Measurements from ENCODE around the gene SEMA4G.
A peak's percentile ranks its signal among the peaks of the same experiment; 100 is the strongest.

Gene SEMA4G

DNA sequence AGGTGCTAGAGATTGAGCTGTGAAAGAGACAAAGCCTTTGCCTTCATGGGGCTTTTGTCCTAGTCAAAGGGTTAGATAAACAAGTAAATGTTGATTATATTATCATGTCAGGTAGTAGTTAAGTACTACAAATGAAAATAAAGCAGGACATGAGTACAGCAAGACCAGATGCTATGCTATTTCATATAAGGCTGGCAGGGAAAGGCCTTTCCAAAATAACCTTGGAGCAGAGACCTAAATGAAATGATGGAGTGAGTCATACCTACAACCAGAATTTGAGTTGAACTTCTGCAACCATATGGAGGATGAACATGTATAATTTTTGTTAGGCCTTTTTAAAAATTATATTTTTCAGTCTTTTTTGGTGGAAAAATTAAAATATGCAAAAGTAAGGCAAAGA lies 23.6 kb upstream of the SEMA4G start:
- no peaks in the 10 kb centered on the region for H3K4me1 ChIP-seq (ENCODE audit: control insufficient read depth in 1 of 2, insufficient read depth in 2 of 2, low read length in 2 of 2)
- H3K4me3 ChIP-seq (ENCODE audit: low read depth in 1 of 2, low read length in 2 of 2): no peak overlapping the region
- peaks cover 38 to 75% of the 10 kb centered on the region in 2 donors for H3K36me3 ChIP-seq (ENCODE audit: control insufficient read depth in 1 of 2, insufficient read depth in 2 of 2, low read length in 2 of 2)
- no peak overlapping the region for H3K27ac ChIP-seq (ENCODE audit: low read depth, low read length)
- H3K9me3 ChIP-seq (ENCODE audit: control insufficient read depth in 1 of 2, low read length in 2 of 2): no peaks in the 10 kb centered on the region
- no peaks in the 10 kb centered on the region for H3K27me3 ChIP-seq (ENCODE audit: control insufficient read depth in 1 of 2, insufficient read depth in 2 of 2, low read length in 2 of 2)
- H3K9ac ChIP-seq (ENCODE audit: low read depth in 1 of 2, low read length in 2 of 2): no peak overlapping the region

DNA sequence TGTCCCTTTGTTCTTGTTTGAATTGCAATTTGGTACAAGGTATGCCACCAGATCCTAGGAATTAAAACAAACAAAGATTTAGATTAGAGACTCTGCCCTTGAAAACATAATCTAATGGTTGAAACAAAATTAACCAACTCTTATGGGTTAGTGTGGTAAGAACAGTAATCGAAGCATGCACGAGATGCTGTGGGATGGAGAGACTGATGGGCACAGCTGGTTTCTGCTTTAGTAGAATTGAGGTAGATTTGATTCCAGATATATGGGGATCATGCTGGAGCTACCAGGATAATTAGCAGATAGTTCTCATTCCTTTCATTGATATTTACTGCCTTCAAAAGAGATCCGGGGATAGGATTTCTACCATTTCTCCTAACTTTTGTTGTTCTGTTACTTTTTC lies 20.4 kb upstream of the SEMA4G start:
- peaks cover 33 to 65% of the 10 kb centered on the region in 2 donors for H3K36me3 ChIP-seq (ENCODE audit: control insufficient read depth in 1 of 2, insufficient read depth in 2 of 2, low read length in 2 of 2)
- H3K9ac ChIP-seq (ENCODE audit: low read depth in 1 of 2, low read length in 2 of 2): no peak overlapping the region
- H3K9me3 ChIP-seq (ENCODE audit: control insufficient read depth in 1 of 2, low read length in 2 of 2): no peaks in the 10 kb centered on the region
- H3K4me1 ChIP-seq (ENCODE audit: control insufficient read depth in 1 of 2, insufficient read depth in 2 of 2, low read length in 2 of 2): no peaks in the 10 kb centered on the region
- H3K27ac ChIP-seq (ENCODE audit: low read depth, low read length): no peak overlapping the region
- no peak overlapping the region for H3K4me3 ChIP-seq (ENCODE audit: low read depth in 1 of 2, low read length in 2 of 2)
- no peaks in the 10 kb centered on the region for H3K27me3 ChIP-seq (ENCODE audit: control insufficient read depth in 1 of 2, insufficient read depth in 2 of 2, low read length in 2 of 2)

DNA sequence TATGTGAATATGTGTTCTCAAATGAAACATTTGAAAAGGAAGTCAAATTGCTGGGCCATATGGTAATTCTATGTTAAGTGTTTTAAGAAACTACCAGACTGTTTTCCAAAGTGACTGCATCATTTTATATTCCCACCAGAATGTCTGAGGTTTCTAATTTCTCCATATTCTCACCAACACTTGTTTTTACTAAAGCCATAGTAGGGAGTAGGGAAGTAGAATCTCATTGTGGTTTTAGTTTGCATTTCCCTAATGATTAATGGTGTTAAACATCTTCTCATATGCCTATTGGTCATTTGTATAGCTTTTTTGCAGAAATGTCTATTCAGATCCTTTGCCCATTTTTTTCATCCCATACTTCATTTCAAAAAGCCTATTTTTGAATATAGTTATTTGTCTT lies 9.1 kb upstream of the SEMA4G start:
- Histone ChIP-seq H3K27me3 (ENCODE audit: control insufficient read depth in 1 of 2, insufficient read depth in 2 of 2, low read length in 2 of 2) (no peaks in the 10 kb centered on the region), H3K36me3 (ENCODE audit: control insufficient read depth in 1 of 2, insufficient read depth in 2 of 2, low read length in 2 of 2) (peaks cover 9 to 51% of the 10 kb centered on the region in 2 donors), H3K4me3 (ENCODE audit: low read depth in 1 of 2, low read length in 2 of 2) (no peak overlapping the region), H3K9me3 (ENCODE audit: control insufficient read depth in 1 of 2, low read length in 2 of 2) (no peaks in the 10 kb centered on the region), H3K27ac (ENCODE audit: low read depth, low read length) (no peak overlapping the region), H3K9ac (ENCODE audit: low read depth in 1 of 2, low read length in 2 of 2) (no peak overlapping the region), H3K4me1 (ENCODE audit: control insufficient read depth in 1 of 2, insufficient read depth in 2 of 2, low read length in 2 of 2) (no peaks in the 10 kb centered on the region)

DNA sequence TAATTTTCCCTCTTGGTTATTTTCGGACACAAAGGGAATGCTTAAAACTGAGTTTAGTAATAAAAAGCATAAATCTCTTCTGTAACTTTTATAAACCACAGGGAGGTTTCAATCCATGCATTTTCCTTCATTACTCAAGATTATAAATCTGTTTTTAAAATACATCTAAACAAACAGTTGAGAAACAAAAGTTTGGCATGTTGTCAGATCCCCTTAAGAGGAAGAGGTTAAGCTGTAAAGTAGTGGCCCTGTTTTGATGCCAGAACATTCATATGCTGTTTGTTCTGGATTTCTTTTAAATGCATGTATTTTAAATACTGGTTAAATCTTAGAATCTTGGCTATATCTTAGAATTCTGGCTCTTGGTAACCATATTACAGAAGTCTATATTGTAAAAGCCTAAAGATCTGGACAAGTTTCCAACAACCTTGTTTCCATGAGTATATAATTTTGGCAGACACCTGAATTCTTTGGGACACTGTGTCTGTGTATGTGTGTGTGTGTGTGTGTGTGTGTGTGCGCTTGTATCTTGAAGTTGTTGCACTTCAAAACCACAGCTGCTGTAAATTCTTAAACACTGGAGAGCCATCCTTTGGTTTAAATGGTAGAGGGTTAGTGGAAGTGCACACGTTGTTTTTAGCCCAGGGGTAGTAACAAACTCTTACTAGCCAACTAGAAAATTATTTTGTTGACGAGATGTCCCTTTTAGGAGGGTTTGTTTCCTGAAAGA lies 6.8 kb upstream of the SEMA4G start:
- Histone ChIP-seq H3K27me3 (ENCODE audit: control insufficient read depth in 1 of 2, insufficient read depth in 2 of 2, low read length in 2 of 2) (no peaks in the 10 kb centered on the region), H3K36me3 (ENCODE audit: control insufficient read depth in 1 of 2, insufficient read depth in 2 of 2, low read length in 2 of 2) (peaks cover 18 to 49% of the 10 kb centered on the region in 2 donors), H3K9me3 (ENCODE audit: control insufficient read depth in 1 of 2, low read length in 2 of 2) (no peaks in the 10 kb centered on the region), H3K9ac (ENCODE audit: low read depth in 1 of 2, low read length in 2 of 2) (no peak overlapping the region), H3K27ac (ENCODE audit: low read depth, low read length) (no peak overlapping the region), H3K4me1 (ENCODE audit: control insufficient read depth in 1 of 2, insufficient read depth in 2 of 2, low read length in 2 of 2) (no peaks in the 10 kb centered on the region), H3K4me3 (ENCODE audit: low read depth in 1 of 2, low read length in 2 of 2) (no peak overlapping the region)

DNA sequence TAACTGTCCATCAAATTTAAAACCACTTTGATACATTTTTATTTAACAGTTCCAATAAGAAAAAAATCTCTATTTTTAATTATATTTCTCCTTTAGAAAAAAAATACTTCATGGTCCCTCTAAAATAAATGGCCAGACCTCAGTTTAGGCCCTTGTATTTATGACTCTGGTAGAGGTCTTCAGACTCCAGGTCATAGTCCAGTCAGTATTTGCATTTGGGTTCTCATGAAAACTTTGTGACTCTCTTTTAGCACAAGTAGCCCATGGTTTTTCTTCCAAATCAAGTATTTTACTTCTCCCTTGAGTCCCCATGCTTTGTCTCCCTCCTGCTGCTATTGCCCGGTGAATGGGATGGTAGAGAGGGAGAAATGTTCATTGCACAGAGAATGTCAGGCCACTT lies 5.5 kb upstream of the SEMA4G start:
- Histone ChIP-seq H3K4me1 (ENCODE audit: control insufficient read depth in 1 of 2, insufficient read depth in 2 of 2, low read length in 2 of 2) (peaks cover 5 to 10% of the 10 kb centered on the region in 2 donors), H3K9me3 (ENCODE audit: control insufficient read depth in 1 of 2, low read length in 2 of 2) (no peaks in the 10 kb centered on the region), H3K9ac (ENCODE audit: low read depth in 1 of 2, low read length in 2 of 2) (no peak overlapping the region), H3K27ac (ENCODE audit: low read depth, low read length) (no peak overlapping the region), H3K27me3 (ENCODE audit: control insufficient read depth in 1 of 2, insufficient read depth in 2 of 2, low read length in 2 of 2) (no peaks in the 10 kb centered on the region), H3K36me3 (ENCODE audit: control insufficient read depth in 1 of 2, insufficient read depth in 2 of 2, low read length in 2 of 2) (peaks cover 18 to 37% of the 10 kb centered on the region in 2 donors), H3K4me3 (ENCODE audit: low read depth in 1 of 2, low read length in 2 of 2) (no peak overlapping the region)

DNA sequence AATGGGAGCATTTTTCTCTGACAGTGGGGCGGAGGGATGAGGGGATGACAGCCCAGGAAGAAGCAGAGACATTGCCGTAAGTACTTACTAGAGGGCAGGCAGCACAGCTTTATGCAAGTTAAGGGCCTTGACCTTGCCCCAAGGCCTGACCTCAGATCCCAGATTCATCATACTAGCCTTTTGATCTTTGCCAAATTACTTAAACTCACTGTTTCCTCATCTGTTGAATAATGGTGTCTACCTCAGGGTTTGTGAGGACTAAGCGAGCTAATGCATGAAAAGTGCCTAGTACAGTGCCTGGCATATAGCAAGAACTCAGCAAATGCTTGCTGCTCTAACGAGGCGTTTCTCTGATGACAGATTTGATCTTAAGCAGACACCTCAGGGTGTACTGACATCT lies 3.5 kb upstream of the SEMA4G start:
- H3K36me3 ChIP-seq (ENCODE audit: control insufficient read depth in 1 of 2, insufficient read depth in 2 of 2, low read length in 2 of 2): peaks cover 12 to 29% of the 10 kb centered on the region in 2 donors
- H3K27ac ChIP-seq (ENCODE audit: low read depth, low read length): no peak overlapping the region
- H3K4me1 ChIP-seq (ENCODE audit: control insufficient read depth in 1 of 2, insufficient read depth in 2 of 2, low read length in 2 of 2): peaks cover 12 to 18% of the 10 kb centered on the region in 2 donors
- H3K4me3 ChIP-seq (ENCODE audit: low read depth in 1 of 2, low read length in 2 of 2): no peak overlapping the region
- H3K9ac ChIP-seq (ENCODE audit: low read depth in 1 of 2, low read length in 2 of 2): no peak overlapping the region
- no peaks in the 10 kb centered on the region for H3K9me3 ChIP-seq (ENCODE audit: control insufficient read depth in 1 of 2, low read length in 2 of 2)
- no peaks in the 10 kb centered on the region for H3K27me3 ChIP-seq (ENCODE audit: control insufficient read depth in 1 of 2, insufficient read depth in 2 of 2, low read length in 2 of 2)

DNA sequence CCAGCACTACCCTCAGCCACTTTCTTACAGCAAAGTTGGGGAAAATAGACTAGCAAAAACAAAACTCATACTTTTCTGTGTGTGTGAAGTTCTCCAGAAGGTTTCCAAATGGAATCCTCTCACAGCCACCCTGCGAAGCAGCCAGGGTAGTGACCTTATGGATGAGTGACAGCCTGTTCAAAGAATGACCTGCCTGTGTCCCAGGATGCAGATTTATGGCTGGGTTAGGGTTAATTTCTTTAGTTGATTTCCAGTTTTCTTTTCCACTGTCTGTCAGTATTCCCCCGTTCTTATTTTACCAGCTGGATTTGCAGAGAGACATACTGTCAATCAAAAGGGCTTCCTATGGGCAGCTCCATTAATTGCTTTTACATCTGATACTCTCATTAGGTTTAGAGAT lies 2.4 kb upstream of the SEMA4G start:
- H3K4me3 ChIP-seq (ENCODE audit: low read depth in 1 of 2, low read length in 2 of 2): no peak overlapping the region
- no peak overlapping the region for H3K27ac ChIP-seq (ENCODE audit: low read depth, low read length)
- peaks cover 11 to 26% of the 10 kb centered on the region in 2 donors for H3K36me3 ChIP-seq (ENCODE audit: control insufficient read depth in 1 of 2, insufficient read depth in 2 of 2, low read length in 2 of 2)
- H3K4me1 ChIP-seq (ENCODE audit: control insufficient read depth in 1 of 2, insufficient read depth in 2 of 2, low read length in 2 of 2): peaks cover 15 to 25% of the 10 kb centered on the region in 2 donors
- no peak overlapping the region for H3K9ac ChIP-seq (ENCODE audit: low read depth in 1 of 2, low read length in 2 of 2)
- no peaks in the 10 kb centered on the region for H3K27me3 ChIP-seq (ENCODE audit: control insufficient read depth in 1 of 2, insufficient read depth in 2 of 2, low read length in 2 of 2)
- no peaks in the 10 kb centered on the region for H3K9me3 ChIP-seq (ENCODE audit: control insufficient read depth in 1 of 2, low read length in 2 of 2)

DNA sequence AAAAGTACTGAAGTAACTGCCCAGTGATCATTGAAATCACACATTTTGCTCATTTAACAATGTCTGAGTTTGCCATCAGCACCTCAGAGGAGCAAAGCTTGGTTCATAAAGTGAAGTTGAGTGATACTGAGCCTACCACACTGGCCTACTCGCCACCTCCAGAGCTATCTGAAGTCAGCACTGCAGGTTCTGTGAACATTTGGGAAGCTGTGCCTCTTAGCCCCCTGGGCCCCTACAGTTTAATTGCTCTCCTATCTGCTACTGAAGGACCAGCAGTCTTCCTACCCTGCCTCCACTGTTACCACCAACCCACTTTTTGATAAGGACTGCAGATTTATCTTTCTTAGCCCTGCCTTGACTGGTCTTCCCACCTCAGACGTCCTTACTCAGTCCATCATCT lies 2.0 kb upstream of the SEMA4G start:
- Histone ChIP-seq H3K4me3 (ENCODE audit: low read depth in 1 of 2, low read length in 2 of 2) (no peak overlapping the region), H3K27ac (ENCODE audit: low read depth, low read length) (no peak overlapping the region), H3K36me3 (ENCODE audit: control insufficient read depth in 1 of 2, insufficient read depth in 2 of 2, low read length in 2 of 2) (peaks cover 8 to 22% of the 10 kb centered on the region in 2 donors), H3K4me1 (ENCODE audit: control insufficient read depth in 1 of 2, insufficient read depth in 2 of 2, low read length in 2 of 2) (peaks cover 20 to 29% of the 10 kb centered on the region in 2 donors), H3K9ac (ENCODE audit: low read depth in 1 of 2, low read length in 2 of 2) (no peak overlapping the region), H3K27me3 (ENCODE audit: control insufficient read depth in 1 of 2, insufficient read depth in 2 of 2, low read length in 2 of 2) (no peaks in the 10 kb centered on the region), H3K9me3 (ENCODE audit: control insufficient read depth in 1 of 2, low read length in 2 of 2) (no peaks in the 10 kb centered on the region)

DNA sequence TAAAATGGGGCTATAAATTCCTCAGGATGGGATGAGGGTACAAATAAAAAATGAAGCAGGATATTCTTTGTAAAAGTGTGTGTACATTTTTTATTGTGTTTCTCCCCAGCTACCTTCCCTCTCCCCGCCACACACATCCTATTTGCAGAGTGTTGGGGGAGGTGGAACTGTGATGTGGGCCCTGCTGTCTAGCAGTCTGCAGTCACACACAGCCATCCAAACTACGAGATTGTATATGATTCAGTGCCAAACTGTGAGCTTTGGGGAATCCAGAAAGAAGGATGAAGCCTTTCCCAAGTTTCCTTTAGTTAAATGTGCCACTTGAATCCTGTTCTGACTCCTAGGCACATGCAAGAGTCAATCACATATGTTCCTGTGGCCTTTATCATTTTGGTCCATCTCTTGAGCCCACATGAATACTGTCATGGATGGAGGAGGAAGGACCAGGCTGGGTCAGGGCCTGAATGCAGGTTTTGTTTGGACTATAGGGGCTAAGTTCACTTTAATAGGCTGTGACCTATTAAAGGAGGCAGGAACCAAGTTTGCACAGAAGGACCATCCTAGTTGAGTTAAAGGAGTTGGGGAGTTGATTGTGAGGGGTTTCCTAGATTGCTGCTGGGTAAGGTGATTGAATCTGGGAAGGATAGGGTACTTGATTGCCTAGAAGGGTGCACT lies 1.1 kb upstream of the SEMA4G start:
- Histone ChIP-seq H3K27ac (ENCODE audit: low read depth, low read length) (no peak overlapping the region), H3K9me3 (ENCODE audit: control insufficient read depth in 1 of 2, low read length in 2 of 2) (no peaks in the 10 kb centered on the region), H3K9ac (ENCODE audit: low read depth in 1 of 2, low read length in 2 of 2) (peak overlapping the region in 1 of 2 donors; percentile 67), H3K4me3 (ENCODE audit: low read depth in 1 of 2, low read length in 2 of 2) (peak overlapping the region; percentile 76 to 79), H3K4me1 (ENCODE audit: control insufficient read depth in 1 of 2, insufficient read depth in 2 of 2, low read length in 2 of 2) (peaks cover 28 to 35% of the 10 kb centered on the region in 2 donors), H3K27me3 (ENCODE audit: control insufficient read depth in 1 of 2, insufficient read depth in 2 of 2, low read length in 2 of 2) (no peaks in the 10 kb centered on the region), H3K36me3 (ENCODE audit: control insufficient read depth in 1 of 2, insufficient read depth in 2 of 2, low read length in 2 of 2) (peaks cover 16 to 26% of the 10 kb centered on the region in 2 donors)

DNA sequence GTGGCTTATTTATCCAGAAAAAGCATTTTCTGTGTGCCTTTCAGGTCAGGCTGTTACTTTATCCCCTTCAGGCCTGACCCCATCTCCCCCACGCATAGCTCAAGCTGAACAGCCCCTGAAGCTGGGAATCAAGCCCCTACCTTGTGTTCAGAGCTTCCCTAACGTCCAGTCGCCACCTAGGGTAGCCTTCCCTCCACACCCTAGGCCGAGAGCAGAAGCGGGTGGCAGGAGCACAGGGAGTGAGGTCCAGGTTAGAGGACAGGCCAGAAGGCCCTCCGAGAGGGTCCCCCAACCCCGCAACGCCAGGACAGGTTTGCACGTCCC lies 479 bp upstream of the SEMA4G start:
- H3K4me1 ChIP-seq (ENCODE audit: control insufficient read depth in 1 of 2, insufficient read depth in 2 of 2, low read length in 2 of 2): peaks cover 29 to 35% of the 10 kb centered on the region in 2 donors
- peaks cover 16 to 33% of the 10 kb centered on the region in 2 donors for H3K36me3 ChIP-seq (ENCODE audit: control insufficient read depth in 1 of 2, insufficient read depth in 2 of 2, low read length in 2 of 2)
- no peak overlapping the region for H3K27ac ChIP-seq (ENCODE audit: low read depth, low read length)

More for the DNA sequence above, 479 bp upstream of the SEMA4G start:
- Histone ChIP-seq H3K27me3 (ENCODE audit: control insufficient read depth in 1 of 2, insufficient read depth in 2 of 2, low read length in 2 of 2) (no peaks in the 10 kb centered on the region), H3K9me3 (ENCODE audit: control insufficient read depth in 1 of 2, low read length in 2 of 2) (no peaks in the 10 kb centered on the region), H3K9ac (ENCODE audit: low read depth in 1 of 2, low read length in 2 of 2) (peak overlapping the region; percentile 63 to 67), H3K4me3 (ENCODE audit: low read depth in 1 of 2, low read length in 2 of 2) (peak overlapping the region; percentile 76 to 79)
